RWPE2 (cell line): Measurements from ENCODE around the gene SMYD3.

Source experiments
- ATAC-seq: fragments of 200-7000 bp; cut with Tn5 transposase; 3 replicates; pipeline ENCODE4 v1.9.1; 2021; ENCODE audit warnings: low read depth
- DNase-seq: peaks from one replicate; pipeline ENCODE4 v3.0.0-alpha.2; 2020; ENCODE audit warnings: low spot score
- H3K27ac ChIP-seq: fragments of 450-650 bp; 2 replicates; pipeline ENCODE4 v1.5.1; 2017; ENCODE audit warnings: mild to moderate bottlenecking; ENCODE audit not compliant: poor library complexity, severe bottlenecking
- H3K27me3 ChIP-seq: fragments of 250-450 bp; sonication (Bioruptor Pico); 2 replicates; pipeline ENCODE4 v1.5.1; 2021; ENCODE audit warnings: mild to moderate bottlenecking, moderate library complexity; ENCODE audit not compliant: insufficient read depth, poor library complexity, severe bottlenecking
- H3K36me3 ChIP-seq: fragments of 250-450 bp; sonication (Bioruptor Pico); 2 replicates; pipeline ENCODE4 v1.5.1; 2020; ENCODE audit warnings: low read depth, mild to moderate bottlenecking, moderate library complexity
- H3K4me1 ChIP-seq: fragments of 250-450 bp; sonication (Bioruptor Pico); 2 replicates; pipeline ENCODE4 v1.5.1; 2021; ENCODE audit warnings: mild to moderate bottlenecking, moderate library complexity; ENCODE audit not compliant: insufficient read depth, poor library complexity, severe bottlenecking
- H3K4me3 ChIP-seq: fragments of 250-450 bp; sonication (Bioruptor Pico); 2 replicates; pipeline ENCODE4 v1.5.1; 2021; ENCODE audit warnings: mild to moderate bottlenecking, moderate library complexity; ENCODE audit not compliant: severe bottlenecking
- H3K9me3 ChIP-seq: fragments of 250-450 bp; sonication (Bioruptor Pico); 2 replicates; pipeline ENCODE4 v1.5.1; 2021; ENCODE audit warnings: mild to moderate bottlenecking, moderate library complexity; ENCODE audit not compliant: severe bottlenecking
- CTCF ChIP-seq: fragments of 450-650 bp; IDR thresholded peaks from one replicate; pipeline ENCODE4 v1.5.1; 2017; ENCODE audit warnings: mild to moderate bottlenecking, moderate library complexity; ENCODE audit not compliant: poor library complexity, severe bottlenecking

SMYD3 gene

GRCh38 chr1:245915406-245915805, 591.7 kb downstream of the SMYD3 start:
- H3K9me3 ChIP-seq, result no peaks in the 10 kb centered on the region
- no peaks in the 10 kb centered on the region for H3K27me3 ChIP-seq
- H3K27ac ChIP-seq, result no peak overlapping the region
- H3K4me1 ChIP-seq, result no peaks in the 10 kb centered on the region
- no peaks in the 10 kb centered on the region for H3K36me3 ChIP-seq
- H3K4me3 ChIP-seq, result no peak overlapping the region
- no peak for DNase-seq
- TF ChIP-seq CTCF, result no peak
- ATAC-seq, result no peak

GRCh38 chr1:245908543-245908942, 598.5 kb downstream of the SMYD3 start:
- no peaks in the 10 kb centered on the region for H3K4me1 ChIP-seq
- DNase-seq (no peak), ATAC-seq (no peak)
- no peaks in the 10 kb centered on the region for H3K27me3 ChIP-seq
- no peaks in the 10 kb centered on the region for H3K36me3 ChIP-seq
- no peak for TF ChIP-seq CTCF
- H3K27ac ChIP-seq, result no peak overlapping the region
- H3K4me3 ChIP-seq, result no peak overlapping the region
- H3K9me3 ChIP-seq, result no peaks in the 10 kb centered on the region

- H3K27ac ChIP-seq, result no peak overlapping the region
- ATAC-seq (no peak), DNase-seq (no peak)
- TF ChIP-seq CTCF, result no peak
- no peaks in the 10 kb centered on the region for H3K4me1 ChIP-seq
- H3K27me3 ChIP-seq, result no peaks in the 10 kb centered on the region
- no peak overlapping the region for H3K4me3 ChIP-seq
- no peaks in the 10 kb centered on the region for H3K9me3 ChIP-seq
- H3K36me3 ChIP-seq, result no peaks in the 10 kb centered on the region
Measured at GRCh38 chr1:245906207-245906606, 600.9 kb downstream of the SMYD3 start.

DNA sequence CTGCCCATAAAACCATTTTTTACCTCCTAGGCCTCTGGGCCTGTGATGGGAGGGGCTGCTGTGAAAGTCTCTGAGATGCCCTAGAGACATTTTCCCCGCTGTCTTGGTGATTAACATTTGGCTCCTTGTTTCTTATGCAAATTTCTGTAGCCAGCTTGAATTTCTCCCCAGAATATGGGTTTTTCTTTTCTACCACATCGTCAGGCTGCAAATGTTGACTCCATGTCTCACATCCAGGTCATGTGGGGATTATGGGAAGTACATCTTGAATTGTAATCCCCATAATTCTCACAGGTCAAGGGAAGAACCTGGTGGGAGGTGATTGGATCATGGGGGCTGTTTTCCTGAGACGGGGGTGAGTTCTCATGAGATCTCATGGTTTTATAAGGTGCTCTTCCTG, 603.2 kb downstream of the SMYD3 start:
- Histone ChIP-seq H3K9me3 (no peaks in the 10 kb centered on the region), H3K27ac (no peak overlapping the region), H3K36me3 (no peaks in the 10 kb centered on the region), H3K27me3 (no peaks in the 10 kb centered on the region), H3K4me1 (no peaks in the 10 kb centered on the region), H3K4me3 (no peak overlapping the region)
- no peak for ATAC-seq
- no peak for TF ChIP-seq CTCF
- DNase-seq, result no peak

- ATAC-seq, result no peak
- no peak overlapping the region for H3K27ac ChIP-seq
- no peak for TF ChIP-seq CTCF
- H3K4me3 ChIP-seq, result no peak overlapping the region
- no peaks in the 10 kb centered on the region for H3K9me3 ChIP-seq
- no peaks in the 10 kb centered on the region for H3K4me1 ChIP-seq
- H3K36me3 ChIP-seq, result no peaks in the 10 kb centered on the region
- no peaks in the 10 kb centered on the region for H3K27me3 ChIP-seq
- DNase-seq, result no peak
Measured at GRCh38 chr1:245901565-245901964, 605.5 kb downstream of the SMYD3 start.
